ENCODE results near the gene ARAP1. TPM values are rescaled to one million over a fixed set of nuclear protein-coding genes. Genes with fewer than 3 reads are reported as not detected.

Gene ARAP1
- total RNA-seq, 1 experiment from 2014 or later: 47.0 TPM

GRCh38 chr11:72696866-72697700 lies 55.1 kb downstream of the ARAP1 start:
- no peaks in the 10 kb centered on the region for H3K4me1 Mint-ChIP-seq (ENCODE audit: insufficient read depth, unreplicated experiment)
- no peaks in the 10 kb centered on the region for H3K27me3 Mint-ChIP-seq (ENCODE audit: insufficient read depth, unreplicated experiment)
- H3K4me3 Mint-ChIP-seq (ENCODE audit: unreplicated experiment): no peak overlapping the region
- no peak for DNase-seq (ENCODE audit: unreplicated experiment)
- H3K36me3 Mint-ChIP-seq (ENCODE audit: insufficient read depth, unreplicated experiment): peaks cover 52% of the 10 kb centered on the region
- H3K27ac Mint-ChIP-seq (ENCODE audit: low read depth, unreplicated experiment): no peak overlapping the region
- BruUV-seq (replicated peaks): no TSS peak
- H3K9me3 Mint-ChIP-seq (ENCODE audit: unreplicated experiment): no peaks in the 10 kb centered on the region
- no peak for TF ChIP-seq CTCF (IDR thresholded peaks at IDR 0.05; ENCODE audit: unreplicated experiment)
- intact Hi-C loops (cut with micrococcal nuclease): no loop called here
- ChIA-PET POLR2A (no interaction called here), CTCF (no interaction called here)

GRCh38 chr11:72695354-72695753 lies 56.9 kb downstream of the ARAP1 start:
- TF ChIP-seq CTCF (IDR thresholded peaks at IDR 0.05; ENCODE audit: unreplicated experiment): no peak
- Mint-ChIP-seq H3K4me3 (ENCODE audit: unreplicated experiment) (no peak overlapping the region), H3K4me1 (ENCODE audit: insufficient read depth, unreplicated experiment) (no peaks in the 10 kb centered on the region), H3K27me3 (ENCODE audit: insufficient read depth, unreplicated experiment) (no peaks in the 10 kb centered on the region), H3K36me3 (ENCODE audit: insufficient read depth, unreplicated experiment) (peaks cover 61% of the 10 kb centered on the region), H3K9me3 (ENCODE audit: unreplicated experiment) (no peaks in the 10 kb centered on the region), H3K27ac (ENCODE audit: low read depth, unreplicated experiment) (no peak overlapping the region)
- ChIA-PET CTCF (interaction anchor here (0.8 to 1.2 kb wide), 2 partner anchors 9 to 12 kb away, joined by 3 to 4 read pairs; no protein-coding TSS in a partner anchor), POLR2A (no interaction called here)
- no TSS peak for BruUV-seq (replicated peaks)
- intact Hi-C loops (cut with micrococcal nuclease): no loop called here
- no peak for DNase-seq (ENCODE audit: unreplicated experiment)

GRCh38 chr11:72693271-72693968 lies 58.8 kb downstream of the ARAP1 start:
- BruUV-seq (replicated peaks): no TSS peak
- no peak for TF ChIP-seq CTCF (IDR thresholded peaks at IDR 0.05; ENCODE audit: unreplicated experiment)
- CTCF ChIA-PET: no interaction called here

GRCh38 chr11:72692498-72693237 lies 59.5 kb downstream of the ARAP1 start:
- no peaks in the 10 kb centered on the region for H3K9me3 Mint-ChIP-seq (ENCODE audit: unreplicated experiment)
- CTCF ChIA-PET: interaction anchor here (0.6 to 1.1 kb wide), 2 partner anchors 8 to 12 kb away, joined by 4 read pairs; no protein-coding TSS in a partner anchor
- H3K27me3 Mint-ChIP-seq (ENCODE audit: insufficient read depth, unreplicated experiment): no peaks in the 10 kb centered on the region
- no peak for TF ChIP-seq CTCF (IDR thresholded peaks at IDR 0.05; ENCODE audit: unreplicated experiment)
- H3K4me1 Mint-ChIP-seq (ENCODE audit: insufficient read depth, unreplicated experiment): no peaks in the 10 kb centered on the region
- DNase-seq (ENCODE audit: unreplicated experiment): no peak
- POLR2A ChIA-PET: interaction anchor here (0.7 kb wide), 1 partner anchor 11 kb away, joined by 3 read pairs; no protein-coding TSS in a partner anchor
- H3K4me3 Mint-ChIP-seq (ENCODE audit: unreplicated experiment): no peak overlapping the region
- BruUV-seq (replicated peaks): no TSS peak
- H3K27ac Mint-ChIP-seq (ENCODE audit: low read depth, unreplicated experiment): no peak overlapping the region
- intact Hi-C loops (cut with micrococcal nuclease): no loop called here
- H3K36me3 Mint-ChIP-seq (ENCODE audit: insufficient read depth, unreplicated experiment): peaks cover 47% of the 10 kb centered on the region

More at GRCh38 chr11:72693271-72693968, 58.8 kb downstream of the ARAP1 start:
- Mint-ChIP-seq H3K27me3 (ENCODE audit: insufficient read depth, unreplicated experiment) (no peaks in the 10 kb centered on the region), H3K9me3 (ENCODE audit: unreplicated experiment) (no peaks in the 10 kb centered on the region), H3K4me1 (ENCODE audit: insufficient read depth, unreplicated experiment) (no peaks in the 10 kb centered on the region), H3K4me3 (ENCODE audit: unreplicated experiment) (no peak overlapping the region), H3K27ac (ENCODE audit: low read depth, unreplicated experiment) (no peak overlapping the region), H3K36me3 (ENCODE audit: insufficient read depth, unreplicated experiment) (peaks cover 53% of the 10 kb centered on the region)
- DNase-seq (ENCODE audit: unreplicated experiment): no peak
- POLR2A ChIA-PET: no interaction called here
- intact Hi-C loops (cut with micrococcal nuclease): no loop called here

Measured in MCF 10A (cell line).